SW 1271 (cell line): ENCODE data around the gene SEPTIN2.
"Not testable (repeated sequence)": the region's sequence is repeated elsewhere in the genome, so short reads cannot be mapped to it uniquely, and the experiment has no call there.

Experiments used
- DNase-seq, 2 experiments: peaks; one replicate each; lab custom pipeline; 2025; lab: John Stamatoyannopoulos, UW

The SEPTIN2 gene

DNA sequence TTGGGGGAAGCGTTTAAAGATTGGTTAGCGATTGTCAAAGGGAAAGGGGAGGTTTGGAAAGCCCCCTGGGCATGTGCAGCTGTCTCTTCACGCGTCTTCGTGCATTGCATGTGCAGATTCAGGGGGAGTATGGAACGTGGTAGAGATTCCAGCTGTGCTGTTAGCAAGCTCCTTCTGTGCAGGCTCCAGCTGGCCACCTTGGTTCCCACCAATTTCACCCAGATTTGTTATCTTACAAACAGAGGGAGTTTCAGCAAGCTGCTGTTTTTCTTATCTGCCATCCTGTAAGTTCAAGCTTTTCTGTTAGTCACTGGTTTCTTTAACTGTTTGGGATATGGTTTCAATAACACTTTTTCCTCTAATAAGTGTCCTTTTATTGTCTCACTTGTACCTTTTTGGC, 70.8 kb downstream of the SEPTIN2 start:
- no peak for DNase-seq

DNA sequence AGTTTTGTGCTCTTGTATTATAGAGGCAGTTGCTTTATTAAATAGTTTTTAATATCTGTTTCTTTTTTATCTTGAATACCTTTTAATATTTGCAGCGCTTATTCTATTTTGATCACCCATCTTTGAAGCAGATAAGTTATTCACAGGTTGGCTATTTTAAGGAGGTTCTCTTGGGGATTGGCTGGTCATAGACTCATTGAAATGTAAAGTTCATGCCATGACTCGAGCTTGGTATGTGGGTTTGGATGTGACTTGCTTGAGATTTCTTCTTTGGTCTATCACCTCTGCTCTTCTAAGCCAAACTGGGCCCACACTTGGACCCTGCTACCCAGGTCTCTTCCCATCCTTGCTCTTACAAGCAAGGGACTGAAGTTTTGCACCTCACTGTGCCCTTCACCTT, 74.0 kb downstream of the SEPTIN2 start:
- no peak for DNase-seq

DNA sequence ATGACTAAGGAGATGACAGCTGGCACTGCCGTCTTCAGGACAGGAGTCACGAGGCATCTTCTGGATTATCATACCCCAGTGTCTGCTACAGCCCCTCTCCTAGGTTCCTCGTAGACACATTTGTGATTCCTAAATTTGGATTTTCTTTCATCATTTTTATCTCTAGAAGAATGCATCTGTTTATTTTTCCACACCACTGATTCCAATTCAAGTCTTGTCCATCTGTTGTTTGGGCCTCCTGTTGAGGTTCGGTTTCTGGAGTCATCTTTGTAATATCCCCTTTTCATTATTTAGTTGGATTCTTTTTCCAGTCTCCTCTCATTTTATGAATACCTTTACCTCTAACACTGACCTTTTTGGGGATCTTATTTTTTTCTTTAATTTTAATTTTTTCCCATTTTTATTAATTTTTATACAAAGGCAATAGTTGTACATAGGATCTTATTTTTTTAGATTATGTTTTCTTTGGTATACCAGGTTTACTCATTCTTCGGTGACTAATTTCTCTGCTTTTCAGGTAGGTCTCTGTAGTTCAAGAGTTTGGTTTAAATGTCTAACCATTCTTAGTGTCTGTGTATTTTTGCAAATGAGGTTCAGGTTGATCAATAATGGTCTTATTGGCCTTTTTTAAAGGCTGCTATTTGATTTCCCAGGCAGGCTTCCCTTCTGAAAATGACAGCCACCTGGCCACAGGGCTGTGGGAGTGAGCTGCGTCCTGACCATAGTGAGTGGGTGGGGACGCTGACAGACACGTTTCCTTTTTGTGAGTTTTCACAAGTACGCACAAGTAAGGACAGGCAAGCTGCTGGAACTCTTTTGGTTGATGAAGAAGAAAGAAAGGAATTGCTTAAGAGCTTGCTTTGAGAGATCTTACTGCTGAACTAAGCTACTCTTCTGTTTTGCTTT, 74.8 kb downstream of the SEPTIN2 start:
- no peak for DNase-seq

DNA sequence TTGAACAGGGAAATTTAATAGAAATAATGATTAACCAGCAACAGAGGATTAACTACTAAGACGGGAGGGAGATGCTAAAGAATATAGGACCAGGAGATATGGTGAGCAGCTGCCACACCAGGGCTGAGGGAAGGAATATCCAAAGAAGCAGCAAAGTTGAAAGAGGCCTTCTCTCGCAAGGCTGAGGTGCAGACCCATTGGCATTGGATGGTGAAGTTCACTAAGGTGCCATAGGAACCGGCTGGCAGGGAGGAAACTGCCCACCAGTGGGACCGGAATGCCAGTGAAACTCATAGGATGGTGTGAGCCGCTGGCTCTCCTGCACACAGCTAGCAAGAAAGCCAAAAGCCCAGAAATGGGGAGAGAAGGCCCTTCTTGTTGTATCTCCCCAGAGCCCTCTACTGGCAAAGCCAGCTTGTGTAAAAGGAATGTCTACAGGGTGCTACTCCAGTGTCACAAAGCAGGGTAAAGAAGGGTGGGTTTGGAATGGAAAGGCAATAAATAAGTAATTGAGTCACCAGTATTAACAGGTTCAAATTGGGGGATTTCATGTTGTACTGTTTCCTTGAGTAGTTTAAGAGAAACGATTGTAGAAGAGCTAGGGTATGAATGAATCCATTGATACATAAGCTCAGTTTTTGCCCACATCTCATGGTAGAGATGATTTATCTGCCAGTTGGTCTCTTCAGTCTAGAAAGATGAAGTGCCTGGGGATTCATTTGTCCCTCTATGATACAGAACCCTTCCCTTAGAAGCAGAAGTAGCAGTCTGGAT, 76.4 kb downstream of the SEPTIN2 start:
- DNase-seq: peak in 1 of 2 experiments; percentile 10

DNA sequence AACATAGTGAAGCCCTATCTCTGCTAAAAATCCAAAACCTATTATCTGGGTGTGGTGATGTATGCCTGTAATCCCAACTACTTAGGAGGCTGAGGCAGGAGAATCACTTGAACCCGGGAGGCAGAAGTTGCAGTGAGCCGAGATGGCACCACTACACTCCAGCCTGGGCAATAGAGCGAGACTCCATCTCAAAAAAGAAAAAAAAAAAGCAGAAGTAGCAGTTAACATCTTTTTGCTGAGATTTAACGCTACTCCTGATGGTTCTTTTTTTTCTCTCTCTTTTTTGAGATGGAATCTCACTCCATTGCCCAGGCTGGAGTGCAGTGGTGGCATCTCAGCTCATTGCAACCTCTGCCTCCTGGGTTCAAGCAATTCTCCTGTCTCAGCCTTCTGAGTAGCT, 77.0 kb downstream of the SEPTIN2 start:
- DNase-seq: not testable (repeated sequence)

DNA sequence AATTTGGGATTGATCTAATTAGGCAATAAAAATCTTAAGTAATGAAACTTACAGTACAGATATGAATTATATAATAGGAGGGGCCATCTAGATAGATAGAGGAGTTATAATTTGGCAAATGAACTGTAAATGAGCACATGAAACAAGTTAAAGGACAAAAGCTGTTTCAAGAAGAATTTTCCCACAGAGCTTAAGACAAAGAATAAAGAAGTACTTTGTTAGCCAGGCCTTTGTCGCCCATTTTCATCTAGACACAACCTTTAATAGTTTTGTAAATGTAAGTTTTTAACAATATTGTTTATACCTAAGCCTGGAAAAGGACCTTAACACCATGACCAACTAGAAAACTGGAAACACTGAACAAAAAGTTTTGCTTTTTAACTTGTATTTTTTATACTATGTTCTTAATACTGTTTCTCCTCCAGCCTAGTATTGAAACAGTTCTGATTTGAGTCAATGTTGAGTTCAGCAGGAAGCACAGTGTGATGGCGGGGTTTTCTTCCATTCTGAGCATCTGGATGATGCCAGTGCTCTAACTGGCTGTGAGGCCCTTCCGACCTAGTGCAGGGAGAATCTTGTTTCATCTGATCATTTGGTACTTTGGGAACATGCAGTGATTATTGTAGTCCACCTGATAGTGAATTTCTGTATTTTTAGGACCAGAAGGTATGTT, 77.9 kb downstream of the SEPTIN2 start:
- DNase-seq: no peak

DNA sequence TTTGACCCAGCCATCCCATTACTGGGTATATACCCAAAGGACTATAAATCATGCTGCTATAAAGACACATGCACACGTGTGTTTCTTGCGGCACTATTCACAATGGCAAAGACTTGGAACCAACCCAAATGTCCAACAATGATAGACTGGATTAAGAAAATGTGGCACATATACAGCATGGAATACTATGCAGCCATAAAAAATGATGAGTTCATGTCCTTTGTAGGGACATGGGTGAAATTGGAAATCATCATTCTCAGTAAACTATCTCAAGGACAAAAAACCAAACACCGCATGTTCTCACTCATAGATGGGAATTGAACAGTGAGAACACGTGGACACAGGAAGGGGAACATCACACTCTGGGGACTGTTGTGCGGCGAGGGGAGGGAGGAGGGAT, 81.1 kb downstream of the SEPTIN2 start:
- DNase-seq: not testable (repeated sequence)

DNA sequence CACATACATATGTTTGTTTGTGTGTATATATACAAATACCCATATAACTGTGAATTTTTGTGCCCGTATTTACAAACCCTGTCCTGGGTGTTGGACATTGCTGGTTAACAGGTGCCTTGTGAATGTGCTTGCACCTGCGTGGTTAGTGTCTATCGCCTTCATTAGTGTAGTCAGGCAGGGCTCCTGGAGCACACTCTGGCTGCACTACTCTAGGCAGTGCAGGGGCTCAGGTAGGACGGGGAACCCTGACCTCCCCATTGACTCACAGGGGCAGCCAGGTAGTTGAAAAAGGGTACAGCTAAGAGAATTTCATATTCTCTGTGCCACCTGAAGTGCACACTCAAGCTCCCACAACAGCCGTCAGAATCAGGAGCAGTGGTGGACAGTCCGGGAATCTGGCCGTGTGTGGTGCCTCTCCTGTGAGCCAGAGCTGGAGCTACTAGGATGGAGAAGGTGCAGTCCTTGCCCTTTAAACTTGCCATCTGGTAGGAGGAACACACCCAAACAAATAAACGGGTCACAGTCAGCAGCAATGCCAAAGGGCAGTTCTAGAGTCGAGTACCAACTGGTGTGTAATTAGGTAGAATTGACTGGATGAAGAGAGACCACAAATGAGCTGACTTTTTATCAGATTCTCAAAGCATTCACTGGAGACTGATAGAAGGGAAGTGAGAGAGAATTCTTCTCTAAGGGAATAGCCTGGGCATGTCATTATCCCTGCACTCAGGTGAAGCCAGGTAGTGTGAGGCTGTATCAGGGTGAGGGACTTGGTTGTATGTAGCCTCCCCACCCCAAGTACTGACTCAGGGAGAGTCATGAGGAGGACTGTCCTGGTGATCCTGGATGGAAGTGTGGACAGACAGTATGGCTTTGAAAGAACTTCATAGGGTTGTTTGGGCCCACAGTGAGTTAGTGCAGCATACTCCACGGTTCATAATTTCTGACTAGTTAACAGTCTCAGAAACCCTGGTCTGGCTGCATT, 84.5 kb downstream of the SEPTIN2 start:
- no peak for DNase-seq
